Daoy (cell line): ENCODE data around the gene CIC. TPM values are rescaled to one million over a fixed set of nuclear protein-coding genes. Genes with fewer than 3 reads are reported as not detected.

ENCODE experiments used
- DNase-seq: peaks from one replicate; pipeline ENCODE4 v3.0.0-alpha.2; 2015; ENCODE audit warnings: low read depth
- total RNA-seq: library from RNA; depleted of rRNA; stranded (reverse); fragments of >200 nt; shearing (Covaris generic); gene quantifications from 2 replicates; pipeline ENCODE4 v1.2.3, GENCODE V29; 2014; rRNA removed

CIC gene
- total RNA-seq = 8.1 and 17.4 TPM in 2 replicates

GRCh38 chr19:42268704-42269477 lies at the start of gene CIC:
Gene CIC (plus strand): TSS chr19:42269252. CDS start chr19:42271784, 2,532 bp downstream.
- peak; percentile 100 for DNase-seq

GRCh38 chr19:42219812-42220750 lies 49.0 kb upstream of the CIC start, which contains the start of gene ZNF526:
Gene ZNF526 (plus strand): TSS chr19:42220312. CDS start chr19:42224404, 4,092 bp downstream.
- DNase-seq = peak; percentile 99

GRCh38 chr19:42220751-42221097 lies 48.3 kb upstream of the CIC start:
- no peak for DNase-seq

- no peak for DNase-seq
Measured at GRCh38 chr19:42224940-42225717, 43.9 kb upstream of the CIC start.

- DNase-seq = no peak
Measured at GRCh38 chr19:42225718-42226292, 43.2 kb upstream of the CIC start.

GRCh38 chr19:42226886-42227285 lies 42.2 kb upstream of the CIC start:
- no peak for DNase-seq

- DNase-seq = no peak
Measured at GRCh38 chr19:42228641-42229040, 40.4 kb upstream of the CIC start.

- no peak for DNase-seq
Measured at GRCh38 chr19:42229301-42229854, 39.7 kb upstream of the CIC start.

- DNase-seq = no peak
Measured at GRCh38 chr19:42229855-42230351, 39.1 kb upstream of the CIC start.

- DNase-seq = no peak
Measured at GRCh38 chr19:42230571-42230970, 38.5 kb upstream of the CIC start.

- no peak for DNase-seq
Measured at GRCh38 chr19:42232435-42232834, 36.6 kb upstream of the CIC start.

- DNase-seq = no peak
Measured at GRCh38 chr19:42233106-42233505, 35.9 kb upstream of the CIC start.

GRCh38 chr19:42233678-42234292 lies 35.3 kb upstream of the CIC start:
- DNase-seq = no peak

- DNase-seq = no peak
Measured at GRCh38 chr19:42234364-42234763, 34.7 kb upstream of the CIC start.

GRCh38 chr19:42235181-42235580 lies 33.9 kb upstream of the CIC start:
- no peak for DNase-seq

- no peak for DNase-seq
Measured at GRCh38 chr19:42239544-42240220, 29.4 kb upstream of the CIC start.

GRCh38 chr19:42241279-42241678 lies 27.8 kb upstream of the CIC start:
- DNase-seq = no peak

- DNase-seq = no peak
Measured at GRCh38 chr19:42242069-42242511, 27.0 kb upstream of the CIC start.

- peak; percentile 99 for DNase-seq
Measured at GRCh38 chr19:42242512-42243409, 26.3 kb upstream of the CIC start, which contains the start of gene GSK3A. Gene GSK3A (minus strand): TSS chr19:42242602. CDS start chr19:42242465, 137 bp downstream.
